BLaER1 (cell line): Measurements from ENCODE around the gene CHRM1.
"Not testable (repeated sequence)": the region's sequence is repeated elsewhere in the genome, so short reads cannot be mapped to it uniquely, and the experiment has no call there.

Experiments
- H3K27ac ChIP-seq: shearing (Covaris generic); formaldehyde crosslinking; 2 replicates; pipeline ENCODE4 v1.8.1; 2022
- H3K27me3 ChIP-seq: shearing (Covaris generic); formaldehyde crosslinking; 2 replicates; pipeline ENCODE4 v1.8.1; 2022
- H3K36me3 ChIP-seq: shearing (Covaris generic); formaldehyde crosslinking; 2 replicates; pipeline ENCODE4 v1.8.1; 2022
- H3K4me1 ChIP-seq: shearing (Covaris generic); formaldehyde crosslinking; 2 replicates; pipeline ENCODE4 v1.8.1; 2022
- H3K4me2 ChIP-seq: shearing (Covaris generic); formaldehyde crosslinking; 2 replicates; pipeline ENCODE4 v1.8.1; 2022
- H3K4me3 ChIP-seq: shearing (Covaris generic); formaldehyde crosslinking; 2 replicates; pipeline ENCODE4 v1.8.1; 2022
- H3K9ac ChIP-seq: shearing (Covaris generic); formaldehyde crosslinking; 2 replicates; pipeline ENCODE4 v1.8.1; 2022
- H3K9me3 ChIP-seq: shearing (Covaris generic); formaldehyde crosslinking; 2 replicates; pipeline ENCODE4 v1.8.1; 2022
- H4K20me1 ChIP-seq: shearing (Covaris generic); formaldehyde crosslinking; 2 replicates; pipeline ENCODE4 v1.8.1; 2022
- Cebpa-rat ChIP-seq: shearing (Covaris generic); IDR thresholded peaks from 2 replicates; pipeline ENCODE4 v1.8.1; 2022

CHRM1 gene

DNA sequence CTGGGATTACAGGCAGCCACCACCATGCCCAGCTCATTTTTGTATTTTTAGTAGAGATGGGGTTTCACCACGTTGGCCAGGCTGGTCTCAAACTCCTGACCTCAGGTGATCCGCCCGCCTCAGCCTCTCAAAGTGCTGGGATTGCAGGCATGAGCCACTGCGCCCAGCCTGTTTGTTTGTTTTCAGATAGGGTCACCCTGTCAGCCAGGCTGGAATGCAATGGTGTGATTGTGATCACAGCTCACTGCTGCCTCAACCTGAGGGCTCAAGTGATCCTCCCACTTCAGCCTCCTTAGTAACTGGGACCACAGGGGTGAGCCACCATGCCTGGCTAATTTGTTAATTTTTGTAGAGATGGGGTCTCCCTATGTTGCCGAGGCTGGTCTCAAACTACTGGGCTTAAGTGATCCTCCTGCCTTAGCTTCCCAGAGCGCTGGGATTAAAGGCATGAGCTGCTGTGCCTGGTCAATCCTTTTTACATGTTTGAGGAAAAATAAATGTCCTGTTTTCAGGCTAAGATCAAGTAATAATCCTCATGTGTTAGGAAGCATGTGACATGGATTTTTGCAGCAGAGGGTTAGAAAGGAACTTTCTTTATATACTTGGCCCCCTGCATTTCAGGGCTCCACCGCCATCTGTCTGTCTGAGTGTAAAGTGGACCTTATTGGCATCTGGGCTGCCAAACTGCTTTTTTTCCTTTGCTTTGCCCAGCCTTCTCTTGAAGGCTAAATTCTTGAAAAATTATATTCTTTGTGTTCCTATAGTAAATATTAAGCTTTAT lies 45.3 kb downstream of the CHRM1 start:
- H3K36me3 ChIP-seq: peaks cover 86% of the 10 kb centered on the region
- H3K9ac ChIP-seq: no peak overlapping the region
- H3K27ac ChIP-seq: no peak overlapping the region
- H3K9me3 ChIP-seq: no peaks in the 10 kb centered on the region
- H3K4me3 ChIP-seq: no peak overlapping the region
- peaks cover 13% of the 10 kb centered on the region for H3K4me1 ChIP-seq
- H3K27me3 ChIP-seq: no peaks in the 10 kb centered on the region
- peaks cover 15% of the 10 kb centered on the region; the same call in 1 of the 2 replicates for H4K20me1 ChIP-seq
- H3K4me2 ChIP-seq: no peak overlapping the region
- no peak for TF ChIP-seq Cebpa-rat

- no peak overlapping the region for H3K9ac ChIP-seq
- no peak overlapping the region for H3K4me3 ChIP-seq
- peaks cover 9% of the 10 kb centered on the region for H3K4me1 ChIP-seq
- TF ChIP-seq Cebpa-rat: no peak
- H3K27ac ChIP-seq: no peak overlapping the region
- peaks cover 15% of the 10 kb centered on the region; the same call in 1 of the 2 replicates for H4K20me1 ChIP-seq
- H3K27me3 ChIP-seq: no peaks in the 10 kb centered on the region
- H3K4me2 ChIP-seq: no peak overlapping the region
- peaks cover 95% of the 10 kb centered on the region for H3K36me3 ChIP-seq
- H3K9me3 ChIP-seq: no peaks in the 10 kb centered on the region
Observed at GRCh38 chr11:62874851-62875250, 46.3 kb downstream of the CHRM1 start.

DNA sequence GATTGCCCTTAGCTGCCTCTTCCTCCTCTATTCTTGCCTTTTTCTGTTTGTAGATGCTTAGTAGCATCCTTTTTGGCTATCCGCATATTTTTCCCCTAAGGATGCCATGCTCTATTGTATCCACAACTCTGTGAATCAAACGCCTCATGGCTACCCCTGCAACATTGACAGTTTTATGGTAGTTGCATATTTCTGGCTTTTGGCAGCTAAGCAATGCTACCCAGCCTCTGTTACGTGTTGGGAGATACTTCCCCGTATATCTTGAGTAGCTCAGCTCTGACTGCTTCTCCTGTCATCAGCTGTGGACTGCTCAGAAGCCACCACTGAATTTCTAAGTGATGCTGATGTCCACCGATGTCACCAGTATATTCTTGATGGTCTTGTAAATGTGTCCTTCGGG lies 55.5 kb downstream of the CHRM1 start:
- H4K20me1 ChIP-seq: peaks cover 33% of the 10 kb centered on the region
- no peaks in the 10 kb centered on the region for H3K9me3 ChIP-seq
- no peak overlapping the region for H3K9ac ChIP-seq
- H3K4me1 ChIP-seq: peaks cover 19% of the 10 kb centered on the region
- H3K27ac ChIP-seq: no peak overlapping the region
- no peak overlapping the region for H3K4me3 ChIP-seq
- H3K27me3 ChIP-seq: no peaks in the 10 kb centered on the region
- H3K4me2 ChIP-seq: no peak overlapping the region
- TF ChIP-seq Cebpa-rat: no peak
- peaks cover 61% of the 10 kb centered on the region for H3K36me3 ChIP-seq

DNA sequence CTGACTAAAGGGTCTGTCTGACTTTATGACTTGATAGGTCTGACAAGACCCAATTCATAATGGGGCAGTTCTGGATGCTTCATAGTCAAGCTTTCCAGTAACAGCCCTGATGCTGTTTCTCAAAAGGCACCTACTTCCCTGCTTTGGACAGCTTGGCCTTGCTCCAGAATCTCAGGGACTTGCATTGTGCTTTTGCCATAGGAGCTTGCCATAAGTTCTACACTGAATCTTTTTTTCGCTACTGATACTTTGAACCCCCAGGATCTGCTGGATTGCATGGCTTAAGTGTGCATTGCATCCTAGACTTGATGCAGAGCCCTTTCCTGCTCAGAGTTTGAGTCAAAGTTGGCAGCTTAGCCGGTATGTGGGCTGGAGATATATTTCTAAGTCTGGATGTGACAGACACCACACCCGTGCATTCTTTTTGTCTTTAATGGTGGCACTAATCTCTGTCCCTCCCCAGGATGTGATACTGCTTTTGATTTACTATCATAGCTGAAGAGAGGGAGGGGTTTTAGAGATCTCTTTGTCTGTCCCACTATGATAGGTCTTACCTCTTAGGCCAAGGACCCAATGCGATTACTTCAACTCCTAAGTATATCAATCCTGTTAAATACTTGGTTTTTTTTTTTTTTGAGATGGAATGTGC lies 57.4 kb downstream of the CHRM1 start:
- Histone ChIP-seq H3K36me3 (peaks cover 50% of the 10 kb centered on the region), H3K27me3 (no peaks in the 10 kb centered on the region), H3K4me3 (no peak overlapping the region), H3K4me2 (no peak overlapping the region), H3K4me1 (peaks cover 33% of the 10 kb centered on the region), H3K9ac (peak overlapping the region; percentile 27; the same call in 1 of the 2 replicates), H3K9me3 (no peaks in the 10 kb centered on the region), H3K27ac (no peak overlapping the region), H4K20me1 (peaks cover 33% of the 10 kb centered on the region)
- no peak for TF ChIP-seq Cebpa-rat

DNA sequence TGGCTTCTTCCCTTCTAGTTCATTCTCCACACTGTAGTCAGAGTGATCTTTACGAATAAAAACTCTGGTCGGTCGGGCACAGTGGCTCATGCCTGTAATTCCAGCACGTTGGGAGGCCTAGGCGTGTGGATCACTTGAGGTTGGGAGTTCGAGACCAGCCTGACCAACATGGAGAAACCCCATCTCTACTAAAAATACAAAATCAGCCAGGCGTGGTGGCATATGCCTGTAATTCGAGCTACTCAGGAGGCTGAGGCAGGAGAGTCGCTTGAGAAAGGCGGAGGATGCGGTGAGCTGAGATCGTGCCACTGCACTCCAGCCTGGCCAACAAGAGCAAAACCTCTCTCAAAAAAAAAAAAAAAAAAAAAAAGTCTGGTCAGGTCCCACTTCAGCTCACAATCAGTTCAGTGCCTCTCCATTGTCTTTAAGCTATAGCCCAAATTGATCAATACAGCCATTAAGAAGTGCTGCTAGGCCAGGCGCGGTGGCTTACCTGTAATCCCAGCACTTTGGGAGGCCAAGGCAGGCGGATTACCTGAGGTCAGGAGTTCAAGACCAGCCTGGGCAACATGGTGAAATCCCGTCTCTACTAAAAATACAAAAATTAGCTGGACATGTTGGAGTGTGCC lies 59.5 kb downstream of the CHRM1 start:
- Histone ChIP-seq H4K20me1 (peaks cover 32% of the 10 kb centered on the region), H3K36me3 (peaks cover 33% of the 10 kb centered on the region; the same call in 1 of the 2 replicates), H3K27ac (peak overlapping the region; percentile 20), H3K9ac (peak overlapping the region; percentile 53), H3K4me1 (peaks cover 52% of the 10 kb centered on the region), H3K4me2 (peak overlapping the region; percentile 42)
- H3K4me3 ChIP-seq, H3K9me3 ChIP-seq, H3K27me3 ChIP-seq: not testable (repeated sequence)

- H3K4me2 ChIP-seq: peak overlapping the region; percentile 42
- H3K9ac ChIP-seq: peak overlapping the region; percentile 53
- no peaks in the 10 kb centered on the region for H3K9me3 ChIP-seq
- TF ChIP-seq Cebpa-rat: no peak
- peaks cover 26% of the 10 kb centered on the region; the same call in 1 of the 2 replicates for H3K36me3 ChIP-seq
- no peak overlapping the region for H3K4me3 ChIP-seq
- H4K20me1 ChIP-seq: peaks cover 25% of the 10 kb centered on the region
- H3K27me3 ChIP-seq: no peaks in the 10 kb centered on the region
- H3K27ac ChIP-seq: peak overlapping the region; percentile 30
- peaks cover 52% of the 10 kb centered on the region for H3K4me1 ChIP-seq
Observed at GRCh38 chr11:62860835-62861563, 60.2 kb downstream of the CHRM1 start.

DNA sequence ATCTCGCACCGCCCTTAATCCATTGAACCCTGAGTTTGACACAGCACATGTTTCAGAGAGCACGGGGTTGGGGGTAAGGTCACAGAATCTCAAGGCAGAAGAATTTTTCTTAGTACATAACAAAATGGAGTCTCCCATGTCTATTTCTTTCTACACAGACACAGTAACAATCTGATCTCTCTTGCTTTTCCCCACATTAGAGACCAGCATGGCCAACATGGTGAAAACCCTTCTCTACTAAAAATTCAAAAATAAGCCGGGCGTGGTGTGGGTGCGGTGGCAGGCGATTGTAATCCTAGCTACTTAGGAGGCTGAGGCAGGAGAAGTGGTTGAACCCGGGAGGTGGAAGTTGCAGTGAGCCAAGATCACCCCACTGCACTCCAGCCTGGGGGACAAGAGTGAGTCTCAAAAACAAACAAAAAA lies 61.9 kb downstream of the CHRM1 start:
- H3K4me3 ChIP-seq, H3K27me3 ChIP-seq, H3K9me3 ChIP-seq, H3K27ac ChIP-seq, H3K4me2 ChIP-seq: not testable (repeated sequence)
- Histone ChIP-seq H3K36me3 (peaks cover 22% of the 10 kb centered on the region), H3K9ac (peak overlapping the region; percentile 45; the same call in 1 of the 2 replicates), H3K4me1 (peaks cover 52% of the 10 kb centered on the region), H4K20me1 (peaks cover 23% of the 10 kb centered on the region)
